GM19467 (cell line): ENCODE measurements around the gene PDCD7.
"Not testable (repeated sequence)": the region's sequence is repeated elsewhere in the genome, so short reads cannot be mapped to it uniquely, and the experiment has no call there.

Experiments used
- ATAC-seq: cut with Tn5 transposase; IDR thresholded peaks from one replicate; pipeline ENCODE4 v1.9.1; 2021; ENCODE audit warnings: mild to moderate bottlenecking, moderate library complexity; ENCODE audit not compliant: unreplicated experiment

Gene PDCD7

GRCh38 chr15:65133548-65134200, at the start of gene PDCD7:
Gene PDCD7 (minus strand): TSS chr15:65133808. CDS start chr15:65133781, 27 bp downstream.
- peak; percentile 82 for ATAC-seq

- ATAC-seq, result no peak
Measured at GRCh38 chr15:65182538-65182937, 48.9 kb upstream of the PDCD7 start.

- ATAC-seq, result not testable (repeated sequence)
Measured at GRCh38 chr15:65181582-65182353, 48.2 kb upstream of the PDCD7 start.

- ATAC-seq, result no peak
Measured at GRCh38 chr15:65180167-65180566, 46.6 kb upstream of the PDCD7 start.

GRCh38 chr15:65177901-65178300, 44.3 kb upstream of the PDCD7 start:
- no peak for ATAC-seq

GRCh38 chr15:65176056-65176455, 42.4 kb upstream of the PDCD7 start:
- ATAC-seq, result no peak

GRCh38 chr15:65175511-65175910, 41.9 kb upstream of the PDCD7 start:
- ATAC-seq, result no peak

- no peak for ATAC-seq
Measured at GRCh38 chr15:65174509-65174908, 40.9 kb upstream of the PDCD7 start.

GRCh38 chr15:65172531-65172930, 38.9 kb upstream of the PDCD7 start:
- ATAC-seq, result no peak

GRCh38 chr15:65171428-65171827, 37.8 kb upstream of the PDCD7 start:
- no peak for ATAC-seq

- ATAC-seq, result no peak
Measured at GRCh38 chr15:65165875-65166274, 32.3 kb upstream of the PDCD7 start.

GRCh38 chr15:65164139-65164538, 30.5 kb upstream of the PDCD7 start:
- no peak for ATAC-seq

- no peak for ATAC-seq
Measured at GRCh38 chr15:65163041-65163440, 29.4 kb upstream of the PDCD7 start.

GRCh38 chr15:65156692-65157091, 23.1 kb upstream of the PDCD7 start:
- ATAC-seq, result no peak

GRCh38 chr15:65154720-65155119, 21.1 kb upstream of the PDCD7 start:
- no peak for ATAC-seq

- ATAC-seq, result no peak
Measured at GRCh38 chr15:65147902-65148301, 14.3 kb upstream of the PDCD7 start.

GRCh38 chr15:65146438-65146837, 12.8 kb upstream of the PDCD7 start:
- no peak for ATAC-seq

- ATAC-seq, result not testable (repeated sequence)
Measured at GRCh38 chr15:65138631-65139030, 5.0 kb upstream of the PDCD7 start.

GRCh38 chr15:65137893-65138292, 4.3 kb upstream of the PDCD7 start:
- not testable (repeated sequence) for ATAC-seq

- ATAC-seq, result not testable (repeated sequence)
Measured at GRCh38 chr15:65137089-65137488, 3.5 kb upstream of the PDCD7 start.

GRCh38 chr15:65134538-65134937, 930 bp upstream of the PDCD7 start:
- no peak for ATAC-seq

GRCh38 chr15:65132878-65133547, 595 bp downstream of the PDCD7 start:
- peak; percentile 43 for ATAC-seq
